ENCODE results near the gene USF2. TPM values are rescaled to one million over a fixed set of nuclear protein-coding genes. Genes with fewer than 3 reads are reported as not detected.

The USF2 gene
- total RNA-seq, 1 experiment from 2014 or later: 123 TPM

DNA sequence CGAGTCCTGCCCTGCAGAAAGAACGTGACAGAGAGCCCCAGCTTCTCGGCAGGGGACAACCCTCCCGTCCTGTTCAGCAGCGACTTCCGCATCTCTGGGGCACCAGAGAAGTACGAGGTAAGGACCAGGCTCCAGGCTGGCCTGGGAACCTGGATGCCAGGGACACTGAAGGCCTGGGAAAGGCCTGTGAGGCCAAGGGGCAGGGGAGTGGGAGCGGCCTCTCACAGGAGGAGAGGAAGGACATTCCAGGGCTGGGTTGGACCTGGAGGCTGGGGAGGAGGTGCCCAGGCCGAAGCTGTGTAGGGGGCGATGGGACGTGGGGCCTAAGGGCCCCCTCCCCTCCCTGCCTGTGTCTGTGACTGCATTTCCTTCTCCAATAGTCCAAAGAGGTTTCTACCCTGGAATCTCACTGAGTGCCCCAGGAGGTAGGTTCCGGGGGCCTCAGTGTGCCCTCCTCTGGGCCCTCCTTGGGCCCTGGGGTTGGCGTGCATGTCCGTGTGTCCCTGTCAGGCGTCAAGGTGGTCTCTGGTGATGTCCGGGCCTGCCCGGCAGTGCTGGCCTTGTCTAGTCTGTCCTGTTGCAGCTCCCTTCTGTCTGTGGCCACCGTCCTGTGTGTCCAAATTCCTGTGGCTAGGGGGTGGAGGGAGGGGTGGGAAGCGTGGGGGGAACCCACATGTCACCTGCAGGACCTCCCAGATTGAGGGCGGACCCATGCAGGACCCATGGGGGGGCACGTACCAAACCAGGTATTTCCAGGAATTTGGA lies 43.3 kb downstream of the USF2 start:
- Histone ChIP-seq H4K91ac (ENCODE audit: insufficient read length, low read depth, low read length) (no peak overlapping the region), H2BK12ac (ENCODE audit: insufficient read length, low read depth, low read length) (no peak overlapping the region), H2AFZ (ENCODE audit: low read length) (no peak overlapping the region), H3K4me2 (ENCODE audit: insufficient read depth, insufficient read length, low read length) (no peak overlapping the region), H2BK20ac (ENCODE audit: low read depth, low read length, poor library complexity, severe bottlenecking) (no peak overlapping the region), H3K23ac (ENCODE audit: insufficient read length, low read depth, low read length) (no peak overlapping the region), H3K79me1 (ENCODE audit: insufficient read depth, low read depth, low read length, poor library complexity, severe bottlenecking) (no peaks in the 10 kb centered on the region), H4K5ac (ENCODE audit: insufficient read length, low read depth, low read length) (no peak overlapping the region), H3K27ac (ENCODE audit: insufficient read length, low read depth, low read length) (no peak overlapping the region), H4K8ac (replicated peaks; ENCODE audit: insufficient read length, low read depth, low read length) (no peak overlapping the region), H2BK120ac (ENCODE audit: low read depth, low read length, poor library complexity, severe bottlenecking) (no peak overlapping the region), H3K18ac (ENCODE audit: insufficient read length, low read depth, low read length) (no peak overlapping the region), H3K23me2 (ENCODE audit: insufficient read length, low read depth, low read length, poor library complexity, severe bottlenecking) (no peaks in the 10 kb centered on the region), H3K14ac (ENCODE audit: insufficient read depth, low read length) (no peak overlapping the region; the same call in 1 of the 2 replicates), H4K20me1 (ENCODE audit: control insufficient read depth, insufficient read depth, insufficient read length) (no peaks in the 10 kb centered on the region), H2AK5ac (ENCODE audit: insufficient read length, low read length) (no peak overlapping the region), H3K9ac (ENCODE audit: extremely low read depth, insufficient read length, low read length) (no peak overlapping the region), H2BK15ac (ENCODE audit: low read depth, low read length) (no peak overlapping the region), H3K79me2 (ENCODE audit: insufficient read depth, low read length) (no peaks in the 10 kb centered on the region), H3K4me1 (ENCODE audit: insufficient read depth, low read length) (no peaks in the 10 kb centered on the region), H3K56ac (ENCODE audit: insufficient read length, low read depth, low read length) (no peak overlapping the region), H2BK5ac (ENCODE audit: insufficient read length, low read length) (no peak overlapping the region), H3K27me3 (ENCODE audit: insufficient read depth, low read length) (no peaks in the 10 kb centered on the region), H3K9me3 (ENCODE audit: control insufficient read depth, low read depth, low read length) (no peaks in the 10 kb centered on the region), H3T11ph (ENCODE audit: low read length) (no peak overlapping the region), H3K4ac (ENCODE audit: low read depth, low read length) (no peak overlapping the region)
- Mint-ChIP-seq H3K36me3 (ENCODE audit: insufficient read depth in 1 of 3, low read depth in 3 of 3) (peaks cover 0 to 2% (median 0%) of the 10 kb centered on the region in 3 experiments; a peak in 1 of 7 replicates), H3K27ac (no peak overlapping the region; a peak in 1 of 7 replicates), H3K27me3 (ENCODE audit: low read depth) (no peaks in the 10 kb centered on the region; the same call in 1 of the 2 replicates), H3K9me3 (no peaks in the 10 kb centered on the region), H3K4me3 (no peak overlapping the region), H3K4me1 (no peaks in the 10 kb centered on the region; a peak in 1 of 4 replicates)
- TF ChIP-seq, protein P1, sequence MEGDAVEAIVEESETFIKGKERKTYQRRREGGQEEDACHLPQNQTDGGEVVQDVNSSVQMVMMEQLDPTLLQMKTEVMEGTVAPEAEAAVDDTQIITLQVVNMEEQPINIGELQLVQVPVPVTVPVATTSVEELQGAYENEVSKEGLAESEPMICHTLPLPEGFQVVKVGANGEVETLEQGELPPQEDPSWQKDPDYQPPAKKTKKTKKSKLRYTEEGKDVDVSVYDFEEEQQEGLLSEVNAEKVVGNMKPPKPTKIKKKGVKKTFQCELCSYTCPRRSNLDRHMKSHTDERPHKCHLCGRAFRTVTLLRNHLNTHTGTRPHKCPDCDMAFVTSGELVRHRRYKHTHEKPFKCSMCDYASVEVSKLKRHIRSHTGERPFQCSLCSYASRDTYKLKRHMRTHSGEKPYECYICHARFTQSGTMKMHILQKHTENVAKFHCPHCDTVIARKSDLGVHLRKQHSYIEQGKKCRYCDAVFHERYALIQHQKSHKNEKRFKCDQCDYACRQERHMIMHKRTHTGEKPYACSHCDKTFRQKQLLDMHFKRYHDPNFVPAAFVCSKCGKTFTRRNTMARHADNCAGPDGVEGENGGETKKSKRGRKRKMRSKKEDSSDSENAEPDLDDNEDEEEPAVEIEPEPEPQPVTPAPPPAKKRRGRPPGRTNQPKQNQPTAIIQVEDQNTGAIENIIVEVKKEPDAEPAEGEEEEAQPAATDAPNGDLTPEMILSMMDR (conservative IDR thresholded peaks at IDR 0.05): no peak
- DNase-seq: no peak
- WGBS (ENCODE audit: extremely low coverage, insufficient read length, low lambda C conversion rate): no CpG with 5 or more reads among the region's 21 CpGs
